Fibroblast of upper back skin (primary cell): Measurements from ENCODE around the gene PWP2.
"Not testable (repeated sequence)": the region's sequence is repeated elsewhere in the genome, so short reads cannot be mapped to it uniquely, and the experiment has no call there.

Experiments used
- DNase-seq: peaks from one replicate; pipeline ENCODE4 v3.0.0-alpha.2; 2013

The PWP2 gene

GRCh38 chr21:44083631-44084291, 23.4 kb upstream of the PWP2 start:
- DNase-seq, result no peak

GRCh38 chr21:44084496-44085241, 22.5 kb upstream of the PWP2 start:
- no peak for DNase-seq

DNA sequence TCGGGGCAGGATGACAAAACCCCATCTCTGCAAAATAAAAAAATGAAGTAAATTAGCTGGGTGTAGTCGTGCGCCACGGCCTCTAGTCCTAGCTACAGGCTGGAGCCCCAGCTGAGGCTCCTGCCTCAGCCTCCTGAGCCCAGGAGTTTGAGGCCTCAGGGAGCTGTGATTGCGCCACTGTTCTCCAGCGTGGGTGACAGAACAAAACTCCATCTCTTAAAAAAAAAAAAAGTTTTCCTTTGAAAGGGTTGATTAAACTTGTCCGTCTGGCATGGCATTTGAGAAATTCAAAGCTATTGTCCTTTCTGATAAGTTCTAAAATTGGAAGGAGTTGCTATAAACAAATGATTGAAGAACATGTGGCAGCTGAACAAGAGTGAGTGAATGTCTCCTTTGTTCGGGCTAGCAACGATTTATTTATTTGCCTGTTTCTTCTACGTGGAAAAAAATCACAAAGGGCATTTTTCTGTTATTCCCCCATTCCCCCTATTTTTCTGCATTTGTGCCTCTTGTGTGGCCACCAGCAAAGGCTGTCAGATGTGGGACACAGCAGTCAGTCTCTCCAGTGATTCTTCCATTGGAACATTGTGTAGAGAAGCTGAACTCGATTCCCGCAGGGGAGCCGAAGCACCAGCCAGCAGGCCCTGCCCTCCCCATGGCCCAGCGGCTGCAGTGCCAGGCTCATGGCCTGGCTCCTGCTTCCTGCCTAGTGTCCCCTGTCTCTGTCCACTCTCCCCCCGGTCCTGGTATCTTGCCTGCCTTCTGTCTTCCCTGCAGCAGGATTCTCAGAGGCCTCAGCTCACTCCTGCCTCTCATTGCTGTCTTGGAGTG, 21.5 kb upstream of the PWP2 start:
- no peak for DNase-seq

DNA sequence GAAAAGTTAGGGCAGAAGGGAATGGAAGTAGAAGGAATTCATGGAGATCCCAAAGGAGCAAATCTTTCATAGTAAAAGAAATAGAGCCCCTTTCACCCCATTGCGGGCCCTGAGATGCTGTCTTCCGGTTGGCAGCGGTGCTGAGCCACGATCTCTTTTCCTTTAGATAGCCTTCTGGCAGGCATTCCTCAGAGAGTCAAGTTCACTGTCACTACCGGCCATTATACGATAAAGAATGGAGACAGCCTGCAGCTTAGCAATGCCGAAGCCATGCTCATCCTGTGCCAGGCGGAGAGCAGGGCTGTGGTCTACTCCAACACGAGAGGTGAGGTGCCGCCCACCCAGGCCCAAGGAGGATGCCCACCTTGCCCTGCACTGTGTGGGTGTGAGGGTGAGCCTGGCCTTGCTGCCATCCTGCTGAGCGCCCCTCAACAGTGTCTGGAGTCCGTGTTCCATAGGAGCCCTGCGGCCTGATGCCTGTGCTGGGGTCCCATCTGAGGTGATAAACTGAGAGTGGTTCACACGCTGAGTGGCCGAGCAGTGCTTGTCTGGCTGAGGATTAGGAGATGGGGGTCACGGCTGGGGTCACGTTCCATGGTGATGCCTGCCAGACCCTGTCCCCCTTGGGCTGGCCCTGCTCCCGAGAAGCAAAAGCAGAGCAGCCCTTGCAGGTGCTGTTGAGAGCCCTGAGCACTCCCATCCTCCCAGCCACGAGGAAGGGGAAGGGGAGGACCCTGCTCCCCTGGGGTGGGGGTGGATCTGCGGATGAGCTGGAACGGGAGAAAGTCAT, 20.4 kb upstream of the PWP2 start:
- DNase-seq, result no peak

GRCh38 chr21:44087426-44088400, 19.5 kb upstream of the PWP2 start:
- DNase-seq, result no peak

- DNase-seq, result no peak
Measured at GRCh38 chr21:44088401-44088780, 18.8 kb upstream of the PWP2 start.

DNA sequence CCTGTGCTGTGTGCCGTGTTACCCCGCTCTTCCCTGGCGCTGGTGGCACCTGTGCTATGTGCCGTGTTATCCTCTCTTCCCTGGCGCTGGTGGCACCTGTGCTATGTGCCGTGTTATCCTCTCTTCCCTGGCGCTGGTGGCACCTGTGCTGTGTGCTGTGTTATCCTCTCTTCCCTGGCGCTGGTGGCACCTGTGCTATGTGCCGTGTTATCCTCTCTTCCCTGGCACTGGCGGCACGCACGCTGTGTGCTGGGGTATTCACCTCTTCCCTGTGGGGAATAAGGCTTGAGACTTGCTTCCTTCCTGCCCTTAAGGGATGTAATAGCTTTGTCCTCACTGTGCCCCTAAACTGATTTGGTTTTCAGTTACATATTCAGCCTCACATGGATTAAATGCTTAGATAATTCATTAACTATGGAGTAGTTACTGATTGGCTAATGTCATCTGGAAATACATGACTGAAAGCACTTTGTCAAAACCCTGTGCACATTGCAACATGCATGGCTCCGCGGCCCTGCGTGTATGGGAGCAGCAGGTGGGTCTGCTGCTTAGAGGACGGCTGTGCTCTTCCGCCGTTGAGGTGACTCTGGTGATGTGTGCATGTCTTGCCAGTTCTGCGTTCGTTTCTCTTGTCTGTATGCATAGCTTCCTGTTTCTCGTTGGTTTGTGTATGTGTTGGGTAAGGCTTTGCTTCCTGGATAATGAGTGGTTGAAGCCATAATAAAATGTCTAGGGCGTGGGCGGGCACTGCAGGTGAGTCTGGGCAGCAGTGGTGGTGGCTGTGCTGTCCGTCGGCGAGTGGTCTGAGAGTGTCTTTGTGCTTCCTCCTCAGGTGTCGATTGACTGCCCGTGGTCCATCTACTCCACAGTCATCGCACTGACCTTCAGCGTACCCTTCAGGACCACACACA, 17.9 kb upstream of the PWP2 start:
- no peak for DNase-seq

DNA sequence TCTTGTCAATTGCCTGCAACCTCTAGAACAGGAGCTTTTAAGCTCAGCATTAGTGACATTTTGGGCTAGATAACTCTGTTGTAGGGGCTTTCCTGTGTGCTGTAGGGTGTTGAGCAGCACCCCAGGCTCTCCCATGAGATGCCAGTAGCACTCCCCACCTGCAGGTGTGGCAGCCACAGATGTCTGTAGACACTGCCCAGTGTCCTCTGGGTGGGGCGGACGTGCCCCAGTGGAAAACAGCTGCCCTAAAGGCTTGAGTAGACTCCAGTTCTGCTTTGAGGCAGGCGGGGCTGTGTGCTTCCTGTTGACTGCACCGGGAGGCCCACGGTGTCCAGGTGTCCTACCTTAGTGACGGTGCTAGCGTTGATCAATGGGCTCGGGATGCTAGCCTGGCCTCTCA, 16.9 kb upstream of the PWP2 start:
- no peak for DNase-seq

DNA sequence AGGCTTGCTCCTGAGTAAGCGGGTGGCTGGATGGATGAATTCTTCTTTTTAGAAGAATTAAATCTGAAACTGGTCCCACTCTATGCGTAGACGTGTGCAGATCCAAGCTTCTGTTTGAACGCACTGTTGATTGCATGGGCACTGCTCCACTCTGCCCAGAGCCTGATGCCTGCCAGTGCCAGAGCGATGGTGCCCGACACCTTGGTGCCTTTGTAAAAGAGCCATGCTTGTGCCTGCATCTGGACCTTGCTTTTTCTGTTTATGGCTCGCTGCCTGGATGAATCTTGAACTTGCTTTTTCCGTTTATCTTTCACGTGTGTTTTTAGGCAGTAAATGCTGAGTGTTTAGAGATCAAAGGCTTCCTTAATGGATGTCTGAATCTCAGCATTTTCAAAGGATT, 15.0 kb upstream of the PWP2 start:
- no peak for DNase-seq

GRCh38 chr21:44093761-44094160, 13.4 kb upstream of the PWP2 start:
- DNase-seq, result no peak

GRCh38 chr21:44094832-44095231, 12.4 kb upstream of the PWP2 start:
- DNase-seq, result no peak

DNA sequence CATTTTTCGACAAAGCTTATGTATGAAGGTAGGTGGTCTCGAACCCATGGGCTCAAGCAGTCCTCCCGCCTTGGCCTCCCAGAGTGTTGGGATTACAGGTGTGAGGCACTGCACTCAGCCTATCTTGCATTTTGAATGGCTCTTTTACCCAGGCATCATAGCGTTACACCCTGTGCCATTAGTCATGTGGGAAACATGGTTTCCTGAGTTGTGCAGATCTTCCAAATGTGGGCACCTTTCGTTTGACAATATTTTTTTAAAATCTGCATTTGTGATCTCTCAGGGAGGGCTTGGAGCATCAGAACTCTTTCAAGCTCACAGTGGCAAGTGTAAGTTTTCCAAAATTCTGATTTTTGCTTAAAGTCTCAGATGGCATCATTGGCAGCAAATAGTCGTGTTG, 8.7 kb upstream of the PWP2 start:
- DNase-seq, result not testable (repeated sequence)

DNA sequence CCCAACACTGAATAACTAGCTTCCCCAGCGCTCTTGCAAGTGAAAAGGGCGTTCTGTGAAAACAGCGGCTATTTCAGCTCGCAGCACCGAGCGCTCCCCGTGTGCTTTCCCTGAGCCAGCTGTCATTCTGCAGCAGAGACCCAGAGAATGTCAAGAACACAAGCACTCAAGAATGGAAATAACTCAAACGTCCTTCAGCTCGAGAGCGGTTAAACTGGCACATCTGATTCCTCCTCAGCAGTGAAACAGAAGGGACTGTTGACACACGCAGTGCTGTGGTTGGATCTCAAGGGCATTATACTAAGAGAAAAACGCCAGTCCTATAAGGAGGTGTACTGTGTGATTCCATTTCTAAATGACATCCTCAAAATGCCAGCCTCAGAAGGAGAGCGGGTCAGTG, 8.2 kb upstream of the PWP2 start:
- not testable (repeated sequence) for DNase-seq

GRCh38 chr21:44107589-44107988, 390 bp downstream of the PWP2 start:
- not testable (repeated sequence) for DNase-seq

GRCh38 chr21:44113702-44114371, 6.6 kb downstream of the PWP2 start:
- not testable (repeated sequence) for DNase-seq

- DNase-seq, result not testable (repeated sequence)
Measured at GRCh38 chr21:44122131-44122530, 14.9 kb downstream of the PWP2 start.

DNA sequence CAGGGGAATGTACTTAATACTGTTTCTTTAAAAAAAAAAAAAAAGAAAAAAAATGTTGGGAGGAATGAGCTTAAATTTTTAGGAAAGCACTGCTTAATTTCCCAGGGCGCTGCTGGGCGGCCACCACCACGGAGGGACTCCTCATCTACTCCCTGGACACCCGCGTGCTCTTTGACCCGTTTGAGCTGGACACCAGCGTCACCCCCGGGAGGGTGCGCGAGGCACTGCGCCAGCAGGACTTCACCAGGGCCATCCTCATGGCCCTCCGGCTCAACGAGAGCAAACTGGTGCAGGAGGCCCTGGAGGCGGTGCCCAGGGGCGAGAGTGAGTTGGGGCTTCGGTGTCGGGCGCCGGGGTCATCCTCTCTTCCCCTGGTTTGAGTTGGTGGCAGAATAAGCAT, 20.6 kb downstream of the PWP2 start:
- not testable (repeated sequence) for DNase-seq

GRCh38 chr21:44133715-44134057, 26.5 kb downstream of the PWP2 start:
- DNase-seq, result not testable (repeated sequence)

- DNase-seq, result not testable (repeated sequence)
Measured at GRCh38 chr21:44134732-44135131, 27.5 kb downstream of the PWP2 start.

DNA sequence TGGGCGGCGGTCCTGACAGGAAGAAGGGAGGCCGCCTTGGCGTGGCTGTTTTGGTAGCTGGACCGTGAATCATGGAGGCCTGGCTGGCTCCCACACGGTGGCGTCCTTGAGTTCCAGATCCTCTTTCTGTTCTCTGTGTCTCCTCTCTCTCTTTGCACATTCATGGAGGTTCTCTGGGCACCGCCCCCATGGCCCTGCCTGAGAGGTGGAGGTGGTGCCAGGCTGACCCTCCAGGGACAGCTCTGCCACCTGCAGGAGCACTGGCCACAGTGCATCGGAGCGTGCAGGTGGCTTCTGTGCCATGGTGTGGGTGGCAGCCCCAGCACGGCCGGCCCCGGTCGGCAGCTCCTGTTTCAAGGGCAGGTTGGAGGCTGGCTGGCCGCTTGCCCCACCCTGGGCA, 30.8 kb downstream of the PWP2 start:
- DNase-seq, result not testable (repeated sequence)
